Left cardiac atrium (tissue), 4 donors: ENCODE measurements around the gene NOP16. TPM values are rescaled to one million over a fixed set of nuclear protein-coding genes. Genes with fewer than 3 reads are reported as not detected.

Experiments used
- ATAC-seq, 2 donors: fragments of 200-7000 bp; cut with Tn5 transposase; one replicate each; pipeline ENCODE4 v1.9.1; 2020; ENCODE audit warnings: mild to moderate bottlenecking in 2 of 2, moderate library complexity in 2 of 2
- DNase-seq: peaks from one replicate; pipeline ENCODE4 v3.0.0-alpha.2; 2020
- intact Hi-C, 2 donors: fragments of 100-400 bp; cut with DNase I; formaldehyde crosslinking; loops; one replicate each; pipeline versions ENCODE4 v1.14.1 to v1.15.1; 2022 to 2023
- total RNA-seq, 2 donors: library from RNA; stranded (reverse); fragmentation: NEBNext Ultra II Directional; extraction: Animal tissue kit (Norgen Biotek cat#: 25700); gene quantifications; one replicate each; pipeline ENCODE4 v1.2.1, GENCODE V29; 2021
- donor health status: DM: no; HTN: yes; CAD: no.
- donor health status: DM: no; HTN: yes; CAD: no; lungs with severe emphysema.
- donor health status: DM: yes; HTN: yes; CAD: no.
- donor health status: Dilated cardiomyopathy.

Gene NOP16
- total RNA-seq, 2 donors from 2014 or later, result 15.6 to 30.2 TPM

DNA sequence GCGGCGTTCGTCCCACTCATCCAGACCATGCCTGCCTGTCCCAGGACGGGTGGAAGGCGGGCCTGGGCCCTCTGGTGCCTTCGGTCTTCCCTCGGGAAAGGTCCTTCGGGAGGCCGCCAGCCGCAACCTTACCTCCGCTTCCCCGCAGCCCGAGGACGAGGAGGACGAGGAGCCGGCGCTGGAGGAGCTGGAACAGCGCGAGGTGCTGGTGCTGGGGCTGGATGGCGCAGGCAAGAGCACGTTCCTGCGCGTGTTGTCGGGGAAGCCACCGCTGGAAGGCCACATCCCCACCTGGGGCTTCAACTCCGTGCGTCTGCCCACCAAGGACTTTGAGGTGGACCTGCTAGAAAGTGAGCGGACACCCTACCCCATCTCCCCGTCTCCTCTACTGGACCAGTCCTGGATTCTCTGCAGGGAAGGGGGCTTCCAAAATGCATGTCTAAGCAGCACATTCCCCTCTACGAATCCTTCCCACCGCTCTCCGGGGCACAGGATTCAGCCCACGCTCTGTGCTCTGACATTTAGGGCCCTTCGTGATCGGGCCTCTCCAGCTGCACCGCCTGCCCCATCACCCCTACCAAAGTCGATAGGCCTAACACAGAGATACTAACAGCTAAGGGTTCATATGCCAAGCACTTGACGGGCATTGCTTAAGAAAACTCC is 22.0 kb downstream of the NOP16 start:
- intact Hi-C loops, result no loop called here
- DNase-seq (peak; percentile 27), ATAC-seq (no peak)

DNA sequence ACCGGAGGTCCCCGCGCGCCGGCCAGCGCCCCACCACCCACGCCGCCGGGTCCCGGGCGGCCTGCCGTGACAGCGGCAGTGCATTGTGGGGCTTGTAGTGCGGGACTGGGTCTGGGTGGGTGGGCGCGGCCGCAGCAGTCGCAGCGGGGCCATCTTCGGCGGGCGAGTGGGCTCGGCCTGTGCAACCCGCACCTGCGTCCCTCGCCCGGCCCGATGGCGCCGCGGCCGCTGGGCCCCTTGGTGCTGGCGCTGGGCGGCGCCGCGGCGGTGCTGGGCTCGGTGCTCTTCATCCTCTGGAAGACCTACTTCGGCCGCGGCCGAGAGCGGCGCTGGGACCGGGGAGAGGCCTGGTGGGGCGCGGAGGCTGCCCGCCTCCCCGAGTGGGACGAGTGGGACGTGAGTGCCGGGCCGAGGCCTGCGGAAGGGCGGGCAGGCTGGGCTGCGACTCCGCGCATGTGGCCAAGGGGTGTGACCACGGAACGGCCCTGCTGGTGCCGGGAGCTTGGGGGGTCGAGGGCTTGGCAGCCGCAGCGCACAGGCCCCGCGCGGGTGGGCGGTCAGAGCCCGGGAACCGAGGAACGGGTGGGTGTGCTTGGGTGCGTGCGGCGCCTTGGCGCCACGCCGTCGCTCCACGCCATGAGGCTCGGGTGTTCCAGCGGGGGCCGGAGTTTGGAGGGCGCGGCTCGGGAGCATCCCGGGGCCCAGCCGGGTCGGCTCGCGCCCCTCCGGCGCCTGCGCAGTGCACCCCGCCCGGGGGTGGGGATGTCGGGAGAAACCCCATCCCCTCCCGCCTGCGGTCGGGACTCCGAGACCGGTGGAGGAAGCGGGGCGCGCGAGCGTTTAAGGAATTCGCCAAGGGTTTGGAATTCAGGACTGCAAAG is 22.8 kb downstream of the NOP16 start, which contains the start of gene ARL10:
ARL10 (plus strand) TSS at position 137 of the 881 bp plus-strand sequence; CDS start at position 214, 77 bp downstream.
- DNase-seq (peak; percentile 55), ATAC-seq (peak; percentile 56 to 65)
- intact Hi-C loops, result no loop called here

DNA sequence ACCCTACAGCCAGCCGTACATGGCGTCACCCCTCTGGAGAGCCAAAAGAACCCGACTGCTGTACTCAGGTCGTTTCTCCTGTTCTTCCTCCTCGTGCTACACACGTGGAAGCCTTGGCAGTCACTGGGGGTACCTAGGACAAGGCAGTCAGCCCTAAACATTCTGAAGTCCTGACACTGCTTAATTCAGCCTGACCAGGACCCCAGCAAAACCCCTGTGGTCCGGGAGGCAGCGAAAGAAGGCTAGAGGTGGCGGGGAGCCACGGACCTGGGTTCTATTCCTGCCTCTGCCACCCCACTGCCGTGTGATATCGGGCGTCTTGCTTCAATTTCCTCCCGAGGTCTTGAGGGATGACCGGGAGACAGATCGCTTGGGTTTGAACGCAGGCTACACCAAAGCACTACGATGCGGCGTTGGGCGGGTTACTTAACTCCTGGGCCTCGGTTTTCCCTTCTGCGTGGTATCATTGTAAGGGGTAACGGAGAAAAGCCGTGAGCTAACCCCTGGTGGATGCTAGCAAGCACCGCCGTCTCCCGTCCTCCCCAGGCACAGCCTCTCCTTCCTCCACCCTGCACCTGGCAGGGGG is 23.5 kb downstream of the NOP16 start:
- peak; percentile 39 for DNase-seq
- ATAC-seq, result peak in 1 of 2 donors; percentile 2
- intact Hi-C loops, result no loop called here

DNA sequence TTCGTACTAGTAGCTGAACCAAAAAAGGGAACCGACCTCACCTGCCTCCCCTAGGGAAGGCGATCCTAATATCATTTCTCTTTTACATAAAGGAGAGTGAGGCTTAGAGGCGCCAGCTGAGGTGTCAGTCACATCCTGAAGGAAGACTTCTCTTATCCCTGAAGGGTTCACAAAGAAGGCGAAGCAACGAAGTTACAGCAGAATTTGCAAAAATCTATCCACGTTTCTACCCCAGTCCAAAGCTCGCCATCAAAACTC is 26.2 kb downstream of the NOP16 start:
- no peak for ATAC-seq
- no peak for DNase-seq
- intact Hi-C loops, result no loop called here

DNA sequence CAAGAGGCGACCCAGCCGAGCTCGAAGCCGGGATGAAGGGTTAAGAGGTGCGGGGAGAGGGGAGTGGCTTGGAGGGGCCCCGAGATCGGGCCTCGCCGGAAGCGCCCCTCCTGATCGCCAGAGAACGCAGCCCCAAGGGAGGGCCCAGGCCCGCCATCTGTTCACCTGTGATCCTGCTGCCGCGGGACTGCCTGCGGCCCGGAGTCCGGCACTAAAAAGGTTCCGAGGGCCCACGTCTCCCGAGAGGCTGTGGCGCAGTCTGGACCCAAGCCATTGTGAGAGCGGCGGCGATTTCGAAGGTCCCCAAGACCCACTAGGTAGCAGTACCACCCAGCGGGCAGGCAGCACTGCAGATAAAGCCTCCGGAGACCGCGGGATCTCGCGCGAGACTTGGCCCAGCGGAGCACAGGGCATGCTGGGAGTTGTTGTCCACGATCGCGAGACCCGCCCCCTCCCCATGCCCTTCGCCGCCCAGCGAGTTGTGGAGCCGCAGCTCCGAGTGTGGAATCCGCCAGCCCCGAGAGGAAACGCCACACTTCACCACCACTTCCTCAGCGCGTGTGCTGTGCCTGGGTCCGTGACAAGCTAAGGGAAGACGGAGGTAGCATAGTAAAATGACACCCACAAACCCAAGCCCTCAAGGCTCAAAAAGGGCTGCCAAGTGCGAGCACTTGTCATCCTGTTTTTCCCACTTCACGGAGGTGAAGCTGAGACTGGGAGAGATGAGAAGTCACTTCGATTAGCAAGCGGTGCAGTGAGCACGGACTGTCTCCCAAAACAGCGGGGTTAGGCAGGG is 26.8 kb downstream of the NOP16 start, which contains the start of gene KIAA1191:
KIAA1191 (minus strand) TSS at position 328 of the 796 bp plus-strand sequence. CDS start 2,256 bp downstream, outside the sequence.
- ATAC-seq, result peak; percentile 94 to 96
- intact Hi-C loops, result no loop called here
- peak; percentile 97 for DNase-seq

DNA sequence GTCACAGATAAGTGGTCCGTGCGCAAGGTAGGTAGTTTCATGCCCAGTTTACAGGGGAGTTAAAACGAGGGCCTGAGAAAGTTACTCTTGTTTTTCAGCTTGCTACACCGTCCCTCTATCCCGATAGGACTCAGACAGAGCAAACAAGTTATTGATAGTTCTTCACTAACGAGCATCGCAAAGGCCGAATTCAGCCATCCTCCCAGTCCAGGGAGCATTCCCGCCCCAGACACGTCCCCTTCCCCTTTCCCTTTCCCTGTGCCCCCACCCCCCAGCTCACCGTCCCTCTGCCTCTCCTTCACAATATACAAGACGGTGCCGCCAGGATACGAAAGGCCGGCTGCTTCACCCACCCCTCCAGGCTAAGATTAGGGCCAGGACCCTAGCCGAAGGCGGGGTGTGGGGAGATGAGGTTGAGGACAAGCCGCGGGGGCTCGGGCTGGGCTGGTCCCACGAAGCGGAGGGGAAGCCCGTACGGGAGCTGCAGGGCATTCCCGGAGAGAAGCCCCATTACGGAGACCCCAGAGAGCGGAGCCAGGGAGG is 27.4 kb downstream of the NOP16 start:
- DNase-seq (no peak), ATAC-seq (peak in 1 of 2 donors; percentile 2)
- intact Hi-C loops, result no loop called here

DNA sequence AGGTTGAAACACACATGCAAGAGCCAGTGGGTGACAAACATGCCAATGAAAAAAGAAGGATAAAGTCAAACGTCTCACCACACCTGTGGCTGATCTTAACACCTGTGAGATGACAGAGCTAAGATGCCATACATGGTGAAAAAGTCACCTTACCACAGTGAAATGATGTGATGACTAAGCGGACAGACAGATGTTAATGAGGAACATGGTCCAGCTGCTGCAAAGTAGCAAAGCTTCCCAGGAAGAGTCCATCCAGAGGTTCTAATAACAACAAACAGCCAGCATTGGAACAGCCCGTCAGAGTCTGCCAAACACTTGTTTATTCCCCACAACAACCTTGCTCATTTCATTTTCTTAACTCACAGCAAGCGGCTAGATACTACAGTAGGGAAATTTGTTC is 28.7 kb downstream of the NOP16 start:
- ATAC-seq, result no peak

DNA sequence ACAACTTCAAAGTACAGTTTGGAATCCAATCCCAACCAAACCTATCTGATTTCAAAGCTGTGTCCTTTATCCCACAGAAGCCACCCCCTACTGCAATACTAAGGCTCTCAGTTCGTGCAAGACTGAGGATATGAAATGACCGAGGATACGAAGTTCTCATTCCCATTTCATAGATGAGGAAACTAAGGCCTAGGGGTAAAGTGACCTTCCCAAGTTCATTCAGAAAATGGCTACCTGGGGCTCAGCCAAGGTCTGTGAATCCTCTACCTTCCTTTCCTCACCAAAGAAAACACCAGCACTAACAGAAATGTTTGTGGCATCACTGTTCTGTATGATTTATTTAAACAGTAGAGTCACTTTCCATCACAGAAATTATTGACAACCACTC is 32.2 kb downstream of the NOP16 start:
- intact Hi-C loops, result no loop called here
- DNase-seq, result no peak
- ATAC-seq, result no peak

More for the DNA sequence above, 28.7 kb downstream of the NOP16 start:
- no peak for DNase-seq
- intact Hi-C loops, result no loop called here

DNA sequence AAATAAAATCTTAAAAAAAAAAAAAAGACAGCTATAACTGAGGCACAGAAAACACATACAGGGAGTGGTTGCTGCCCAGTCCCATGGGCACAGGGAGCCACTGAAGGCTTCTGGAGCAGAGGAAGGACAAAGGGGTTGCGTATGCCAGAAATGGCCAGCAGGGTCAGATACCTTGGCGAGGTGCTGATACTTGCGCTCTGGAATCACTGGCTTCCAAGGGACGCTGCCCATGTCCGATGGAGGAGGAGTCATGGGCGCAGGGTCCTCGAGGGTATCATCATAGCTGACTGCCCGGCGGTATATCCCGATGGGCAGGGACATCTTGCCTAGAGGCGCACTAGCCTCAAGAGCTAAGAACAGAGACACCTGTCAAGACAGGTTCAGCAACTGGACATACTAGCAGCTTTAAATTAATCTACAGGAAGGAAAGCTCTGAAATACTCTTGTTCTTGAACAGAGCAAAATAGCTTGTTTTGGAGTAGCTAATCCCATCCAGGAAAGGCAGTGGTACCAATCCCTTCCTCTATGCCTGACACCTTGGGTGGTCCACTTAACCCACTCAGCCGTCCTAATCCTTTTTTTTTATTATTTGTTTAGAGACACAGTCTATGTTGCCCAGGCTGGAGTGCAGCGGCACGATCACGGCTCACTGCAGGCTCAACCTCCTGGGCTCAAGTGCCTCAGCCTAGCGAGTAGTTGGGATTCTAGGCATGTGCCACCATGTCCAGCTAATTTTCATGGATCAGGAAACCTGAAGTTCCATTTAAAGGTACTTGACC is 32.8 kb downstream of the NOP16 start:
- intact Hi-C loops, result no loop called here
- DNase-seq, result no peak
- ATAC-seq, result no peak

DNA sequence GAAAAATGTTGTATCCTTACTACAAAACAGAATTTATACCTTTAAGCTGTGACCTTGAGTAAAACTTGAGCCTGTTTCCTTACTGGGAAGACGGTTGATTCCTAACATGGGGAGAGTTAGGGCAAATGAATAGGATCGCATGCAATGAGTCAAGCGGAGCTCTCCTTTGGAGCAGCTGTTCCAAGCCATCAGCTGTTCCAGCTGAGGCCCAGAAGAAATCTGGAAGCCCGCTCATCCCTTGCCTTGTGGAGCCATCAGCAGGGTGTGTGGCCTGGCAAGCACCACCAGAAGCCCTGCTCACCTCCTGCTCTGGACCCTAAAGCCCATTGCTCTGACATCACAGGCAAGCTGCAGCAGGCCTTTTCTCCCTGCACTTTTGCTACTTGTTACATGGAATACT is 34.9 kb downstream of the NOP16 start:
- intact Hi-C loops, result no loop called here
- DNase-seq, result no peak
- no peak for ATAC-seq

DNA sequence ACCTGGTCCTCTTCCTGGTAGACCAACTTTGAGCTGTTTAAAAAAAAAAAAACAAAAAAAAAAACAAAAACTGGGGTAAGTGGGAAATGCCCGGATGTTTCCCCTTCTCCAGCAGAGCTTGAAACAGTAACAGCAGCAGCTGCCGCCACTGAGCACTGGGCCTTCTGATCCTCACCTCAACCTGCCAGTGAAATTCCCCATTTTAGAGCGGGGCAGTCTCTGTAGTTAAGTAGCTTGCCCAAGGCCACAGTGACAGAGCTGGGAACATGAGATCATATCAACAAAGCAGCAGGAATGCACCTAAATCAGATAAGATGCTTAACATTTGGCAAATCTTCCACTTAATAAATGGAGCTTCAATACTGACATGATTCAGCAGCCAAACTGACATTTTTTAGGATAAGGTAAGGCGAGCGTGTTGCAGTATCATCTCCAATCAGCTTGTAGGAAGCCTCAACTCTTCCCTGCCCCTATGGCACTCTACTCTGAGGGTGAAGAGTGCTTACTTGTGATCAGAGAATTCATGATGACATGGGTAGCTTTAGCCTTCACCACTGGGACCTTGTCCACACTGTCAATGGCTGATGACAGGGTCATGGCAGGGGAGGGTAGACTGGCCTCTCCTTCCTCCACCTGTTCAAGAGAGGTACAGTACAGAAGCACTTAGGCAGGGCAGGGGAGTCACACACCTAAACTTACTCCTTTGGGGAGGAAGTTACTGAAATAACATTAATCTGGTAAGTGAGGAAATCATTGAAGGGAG is 36.1 kb downstream of the NOP16 start:
- ATAC-seq, result no peak
- intact Hi-C loops, result no loop called here

DNA sequence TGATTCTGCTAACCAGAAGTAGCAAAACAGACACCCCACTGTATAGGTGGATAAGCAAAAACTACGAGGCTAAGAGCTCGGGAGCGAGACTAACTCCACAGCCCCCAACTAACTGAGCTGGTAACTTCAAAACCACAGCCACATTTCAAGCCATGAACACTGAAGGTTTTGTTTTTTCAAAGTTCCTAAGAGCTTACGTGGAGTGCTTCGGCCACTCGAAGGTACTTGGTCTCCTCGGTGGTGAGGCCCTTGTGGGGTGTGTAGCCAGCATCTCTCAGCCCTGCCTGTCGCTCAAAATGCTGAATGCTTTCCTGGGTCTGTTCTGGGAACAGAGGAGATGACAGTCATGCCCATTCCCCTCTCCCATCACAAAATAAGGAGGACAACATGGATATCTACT is 38.0 kb downstream of the NOP16 start:
- ATAC-seq, result no peak
- intact Hi-C loops, result no loop called here
- DNase-seq, result no peak

More for the DNA sequence above, 36.1 kb downstream of the NOP16 start:
- DNase-seq, result no peak

DNA sequence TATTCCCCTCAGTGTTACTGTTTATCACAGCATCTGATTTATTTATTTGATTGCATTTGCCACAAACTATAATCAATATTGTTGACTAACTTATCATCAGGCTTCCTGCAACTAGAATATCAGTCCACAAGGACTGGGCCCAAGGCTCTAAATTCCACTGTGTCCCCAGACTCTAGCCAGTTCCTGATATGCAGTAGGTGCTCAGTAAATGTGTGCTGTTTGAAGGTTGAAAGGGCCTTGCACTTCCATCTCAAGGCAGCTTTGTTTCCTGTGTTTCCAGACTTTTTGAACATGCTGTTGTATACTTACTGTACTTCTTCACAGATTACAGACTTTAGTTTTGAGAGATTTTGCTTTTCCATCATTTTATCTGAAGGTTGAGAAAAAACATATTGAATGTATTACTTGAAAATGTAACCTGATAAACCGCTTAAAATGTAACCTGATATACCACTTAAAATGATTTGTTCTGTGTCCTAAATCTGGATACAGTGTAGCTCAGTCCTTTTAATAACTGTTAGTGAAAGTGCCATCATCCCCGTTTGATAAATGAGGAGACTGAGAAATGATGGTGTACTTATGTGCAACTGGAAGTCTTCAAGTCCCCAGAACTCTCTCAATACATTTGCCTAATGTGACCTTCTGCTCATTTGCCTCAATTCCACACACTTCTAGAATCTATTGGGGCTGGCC is 45.5 kb downstream of the NOP16 start:
- intact Hi-C loops, result no loop called here
- ATAC-seq (no peak), DNase-seq (no peak)

DNA sequence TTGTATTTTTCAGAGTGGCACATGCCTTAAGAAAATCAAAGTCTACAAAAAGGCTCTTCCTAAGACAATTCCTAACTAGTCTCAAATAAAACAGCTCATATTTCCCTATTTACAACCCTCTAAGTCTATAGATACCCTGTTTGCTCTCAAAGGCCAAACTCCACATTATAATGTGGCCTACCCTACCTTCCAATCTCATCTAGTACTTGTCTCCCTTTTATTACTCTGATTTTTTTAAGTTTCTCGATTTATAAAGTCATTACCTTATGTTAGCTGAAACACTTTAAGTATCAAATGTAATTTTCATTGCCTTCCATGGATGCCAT is 46.3 kb downstream of the NOP16 start:
- intact Hi-C loops, result no loop called here
- DNase-seq, result no peak
- ATAC-seq, result no peak

DNA sequence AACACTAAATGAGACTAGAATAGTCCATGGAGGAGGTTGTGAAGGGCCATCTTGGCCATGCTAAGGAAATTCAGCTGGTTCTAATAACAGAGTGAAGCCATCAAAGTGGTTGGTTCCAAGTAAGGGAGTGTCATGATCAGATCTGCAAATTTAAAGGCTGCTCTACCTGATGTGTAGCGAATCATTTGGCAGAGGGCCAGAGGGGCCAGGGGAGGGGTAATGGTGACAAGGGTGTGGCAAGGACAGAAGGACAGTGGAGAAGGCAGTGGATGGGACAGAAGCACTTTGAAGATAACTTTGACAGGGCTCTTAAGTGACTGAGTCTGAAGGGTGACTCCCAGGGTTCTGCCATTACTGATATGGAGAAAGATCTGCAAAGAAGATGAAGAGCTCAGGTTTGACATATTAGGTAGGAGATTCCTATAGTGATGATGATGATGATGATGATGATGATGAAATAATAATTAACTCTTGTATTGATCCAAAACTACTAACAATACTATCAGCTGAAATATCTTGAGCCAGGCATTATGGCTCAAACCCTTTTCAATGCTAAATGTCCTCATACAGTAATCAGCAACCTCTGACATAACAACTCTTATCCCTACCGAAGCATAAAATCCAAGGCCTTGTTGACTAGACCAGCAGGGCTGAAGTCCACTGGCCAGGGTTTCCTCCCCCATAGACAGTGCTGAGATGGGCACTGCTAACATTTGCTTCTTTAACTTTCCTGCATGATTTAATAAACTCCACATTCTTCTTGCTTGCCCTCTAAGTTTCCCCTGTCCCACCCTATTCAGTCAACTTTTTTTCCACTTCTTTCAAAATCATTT is 46.9 kb downstream of the NOP16 start:
- intact Hi-C loops, result no loop called here
- no peak for DNase-seq
- ATAC-seq, result no peak

DNA sequence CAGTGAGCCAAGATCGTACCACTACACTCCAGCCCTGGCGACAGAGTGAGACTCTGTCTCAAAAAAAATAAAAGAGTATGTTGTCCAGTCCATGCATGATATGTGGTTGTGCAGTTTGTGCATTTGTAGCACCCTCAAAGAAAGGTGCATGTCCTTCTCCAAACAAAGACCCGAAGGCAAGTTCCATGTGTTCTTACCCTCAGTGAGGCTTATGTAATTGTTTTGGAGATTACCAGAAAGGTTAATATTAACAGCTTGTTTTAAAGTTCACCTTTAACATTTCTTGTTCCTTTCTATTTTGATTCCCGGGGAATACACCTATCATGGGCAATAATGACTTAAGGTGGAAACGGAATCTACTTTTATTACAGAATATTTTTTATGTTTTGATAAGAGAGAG is 49.1 kb downstream of the NOP16 start:
- DNase-seq, result no peak
- ATAC-seq, result no peak
- intact Hi-C loops, result no loop called here
